Stimulated activated CD8-positive, alpha-beta memory T cell treated with anti-CD3 and anti-CD28 coated beads, Interleukin-7, amount 100 ng/mL, for 24 hours (primary cell): ENCODE data around the gene SEC24D.

Source experiments
- DNase-seq: peaks from one replicate; pipeline ENCODE4 v3.0.0-alpha.2; 2020; ENCODE audit warnings: low read depth

Gene SEC24D

GRCh38 chr4:118751629-118752323 is 84.2 kb downstream of the SEC24D start:
- no peak for DNase-seq

- DNase-seq: no peak
Observed at GRCh38 chr4:118749347-118749988, 86.5 kb downstream of the SEC24D start.

GRCh38 chr4:118746251-118746919 is 89.5 kb downstream of the SEC24D start:
- DNase-seq: no peak

- no peak for DNase-seq
Observed at GRCh38 chr4:118745357-118745756, 90.6 kb downstream of the SEC24D start.

- no peak for DNase-seq
Observed at GRCh38 chr4:118743867-118744266, 92.1 kb downstream of the SEC24D start.

GRCh38 chr4:118742050-118742449 is 93.9 kb downstream of the SEC24D start:
- no peak for DNase-seq

GRCh38 chr4:118741301-118741855 is 94.5 kb downstream of the SEC24D start:
- DNase-seq: no peak

- no peak for DNase-seq
Observed at GRCh38 chr4:118740869-118741268, 95.1 kb downstream of the SEC24D start.

- DNase-seq: no peak
Observed at GRCh38 chr4:118739022-118739713, 96.8 kb downstream of the SEC24D start.

GRCh38 chr4:118738090-118738489 is 97.8 kb downstream of the SEC24D start:
- DNase-seq: no peak

- DNase-seq: no peak
Observed at GRCh38 chr4:118736900-118737299, 99.0 kb downstream of the SEC24D start.

GRCh38 chr4:118734491-118735205 is 101.3 kb downstream of the SEC24D start:
- no peak for DNase-seq

- DNase-seq: no peak
Observed at GRCh38 chr4:118732591-118733330, 103.2 kb downstream of the SEC24D start.

- no peak for DNase-seq
Observed at GRCh38 chr4:118730683-118731082, 105.2 kb downstream of the SEC24D start.

GRCh38 chr4:118729287-118730286 is 106.3 kb downstream of the SEC24D start:
- no peak for DNase-seq

- no peak for DNase-seq
Observed at GRCh38 chr4:118727360-118727759, 108.6 kb downstream of the SEC24D start.

- no peak for DNase-seq
Observed at GRCh38 chr4:118723369-118723768, 112.6 kb downstream of the SEC24D start.

- no peak for DNase-seq
Observed at GRCh38 chr4:118721752-118722151, 114.2 kb downstream of the SEC24D start.

GRCh38 chr4:118718511-118719170 is 117.3 kb downstream of the SEC24D start:
- DNase-seq: no peak
